ENCODE data around the gene ARHGAP15. TPM values are rescaled to one million over a fixed set of nuclear protein-coding genes. Genes with fewer than 3 reads are reported as not detected.
A peak's percentile ranks its signal among the peaks of the same experiment; 100 is the strongest.

Gene ARHGAP15
- total RNA-seq, 1 experiment from 2014 or later = 0.26 TPM

GRCh38 chr2:143617803-143618415 lies 488.7 kb downstream of the ARHGAP15 start:
- H3K36me3 ChIP-seq = no peaks in the 10 kb centered on the region
- H3K27ac ChIP-seq = no peak overlapping the region
- no peaks in the 10 kb centered on the region for H3K9me3 ChIP-seq (replicated peaks)
- DNase-seq = peak in 1 of 2 experiments; percentile 31
- no peaks in the 10 kb centered on the region for H3K27me3 ChIP-seq
- H3K4me1 ChIP-seq = peaks cover 33% of the 10 kb centered on the region
- no peak overlapping the region for H3K4me3 ChIP-seq

- Histone ChIP-seq H3K4me1 (peaks cover 4% of the 10 kb centered on the region; the same call in 1 of the 2 replicates), H3K4me3 (no peak overlapping the region), H3K36me3 (no peaks in the 10 kb centered on the region), H3K27ac (no peak overlapping the region), H3K9me3 (replicated peaks) (no peaks in the 10 kb centered on the region), H3K27me3 (no peaks in the 10 kb centered on the region)
- no peak for DNase-seq
These were observed 492.9 kb downstream of the ARHGAP15 start for GRCh38 chr2:143622106-143622505.

GRCh38 chr2:143623231-143623908 lies 494.2 kb downstream of the ARHGAP15 start:
- Histone ChIP-seq H3K4me1 (no peaks in the 10 kb centered on the region), H3K27me3 (no peaks in the 10 kb centered on the region), H3K36me3 (no peaks in the 10 kb centered on the region), H3K4me3 (no peak overlapping the region), H3K27ac (no peak overlapping the region), H3K9me3 (replicated peaks) (no peaks in the 10 kb centered on the region)
- DNase-seq = no peak

- no peak for DNase-seq
- H3K36me3 ChIP-seq = no peaks in the 10 kb centered on the region
These were observed 494.7 kb downstream of the ARHGAP15 start for GRCh38 chr2:143623909-143624260.

DNA sequence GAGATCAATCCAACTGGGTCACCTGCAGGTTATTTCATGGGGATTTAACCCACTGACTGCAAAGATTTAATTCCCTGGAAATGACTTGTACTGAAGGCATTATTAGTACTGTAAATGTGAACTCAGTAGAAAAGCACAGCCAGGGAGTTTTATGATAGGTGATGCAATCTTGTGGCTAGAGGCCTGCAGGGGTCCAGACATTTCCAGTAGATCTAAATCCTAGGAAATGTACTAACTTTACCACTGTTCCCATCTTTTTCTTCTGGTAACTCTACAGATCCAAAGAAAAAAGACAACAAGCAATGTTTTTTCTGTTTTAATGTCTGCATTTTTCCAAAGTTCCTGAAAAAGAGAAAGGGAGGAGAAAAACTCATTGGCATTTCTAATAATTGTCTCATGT lies 500.1 kb downstream of the ARHGAP15 start:
- Histone ChIP-seq H3K4me1 (peaks cover 5% of the 10 kb centered on the region; the same call in 1 of the 2 replicates), H3K36me3 (no peaks in the 10 kb centered on the region)
- peak; percentile 17 to 54 for DNase-seq

More at GRCh38 chr2:143623909-143624260, 494.7 kb downstream of the ARHGAP15 start:
- H3K4me3 ChIP-seq = no peak overlapping the region
- H3K27ac ChIP-seq = no peak overlapping the region
- no peaks in the 10 kb centered on the region for H3K27me3 ChIP-seq
- no peaks in the 10 kb centered on the region for H3K4me1 ChIP-seq
- no peaks in the 10 kb centered on the region for H3K9me3 ChIP-seq (replicated peaks)

DNA sequence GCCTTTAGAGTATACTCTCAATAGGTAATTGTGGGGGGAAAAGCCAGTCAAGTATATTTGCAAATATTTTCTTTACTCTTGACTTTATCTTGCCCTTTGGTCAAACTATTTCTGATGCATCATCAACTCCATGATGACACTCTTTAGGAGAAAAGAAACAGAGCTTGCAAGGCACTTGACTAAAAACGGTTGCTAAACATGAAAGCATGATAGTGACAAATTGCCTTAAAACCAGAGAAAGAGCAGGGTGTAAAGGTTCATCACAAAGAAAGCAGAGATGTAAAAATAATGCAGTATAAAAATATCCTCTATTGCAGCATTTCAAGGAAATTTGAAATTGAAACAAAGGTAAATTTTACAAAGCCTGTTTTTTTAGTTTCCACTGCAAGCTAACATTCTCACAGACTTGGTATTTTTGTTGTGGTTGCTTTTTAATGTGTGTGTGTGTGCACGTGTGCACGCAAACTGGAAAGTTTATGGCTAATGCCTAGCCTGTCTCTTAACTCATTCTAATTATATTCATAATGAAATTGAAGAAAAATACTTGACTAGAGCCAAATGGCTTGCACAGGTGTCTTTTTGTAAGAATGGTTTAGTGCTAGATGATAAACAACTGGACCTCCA lies 503.6 kb downstream of the ARHGAP15 start:
- DNase-seq = no peak
- no peak overlapping the region for H3K27ac ChIP-seq
- no peak overlapping the region for H3K4me3 ChIP-seq
- H3K4me1 ChIP-seq = peaks cover 5% of the 10 kb centered on the region; the same call in 1 of the 2 replicates
- H3K36me3 ChIP-seq = no peaks in the 10 kb centered on the region
- no peaks in the 10 kb centered on the region for H3K27me3 ChIP-seq
- H3K9me3 ChIP-seq (replicated peaks) = 0 out of 2 replicates have a peak, but pooled peaks cover 5% of the 10 kb centered on the region

More for the DNA sequence above, 500.1 kb downstream of the ARHGAP15 start:
- Histone ChIP-seq H3K4me3 (no peak overlapping the region), H3K27me3 (no peaks in the 10 kb centered on the region), H3K9me3 (replicated peaks) (0 out of 2 replicates have a peak, but pooled peaks cover 3% of the 10 kb centered on the region), H3K27ac (no peak overlapping the region)

DNA sequence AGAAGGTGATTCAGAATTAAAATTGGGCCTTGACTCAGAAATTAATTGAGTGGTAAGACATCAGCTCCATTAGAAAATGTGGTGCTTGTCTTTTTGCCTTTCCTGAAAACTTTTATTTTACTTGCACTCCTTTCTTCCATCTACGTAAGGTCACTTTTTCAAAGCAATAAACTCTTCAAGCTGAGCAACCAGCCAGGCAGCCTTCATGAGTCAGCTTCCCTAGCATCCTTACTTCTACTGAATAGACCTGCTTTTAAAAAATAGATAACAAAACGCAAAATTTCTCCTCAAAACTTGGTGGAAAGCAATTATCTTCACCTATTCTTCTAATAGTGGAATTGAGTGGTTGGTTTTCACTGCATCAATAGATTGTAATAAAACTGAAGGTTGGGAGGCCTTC lies 504.2 kb downstream of the ARHGAP15 start:
- Histone ChIP-seq H3K27ac (no peak overlapping the region), H3K4me3 (no peak overlapping the region), H3K36me3 (no peaks in the 10 kb centered on the region), H3K27me3 (no peaks in the 10 kb centered on the region), H3K9me3 (replicated peaks) (0 out of 2 replicates have a peak, but pooled peaks cover 5% of the 10 kb centered on the region), H3K4me1 (peaks cover 5% of the 10 kb centered on the region; the same call in 1 of the 2 replicates)
- DNase-seq = no peak

GRCh38 chr2:143635302-143635701 lies 506.1 kb downstream of the ARHGAP15 start:
- Histone ChIP-seq H3K4me1 (no peaks in the 10 kb centered on the region), H3K36me3 (no peaks in the 10 kb centered on the region), H3K27ac (no peak overlapping the region), H3K4me3 (no peak overlapping the region), H3K27me3 (no peaks in the 10 kb centered on the region), H3K9me3 (replicated peaks) (0 out of 2 replicates have a peak, but pooled peaks cover 5% of the 10 kb centered on the region)
- no peak for DNase-seq

- H3K4me3 ChIP-seq = no peak overlapping the region
- H3K27me3 ChIP-seq = no peaks in the 10 kb centered on the region
- DNase-seq = no peak
- no peak overlapping the region for H3K27ac ChIP-seq
- H3K4me1 ChIP-seq = no peaks in the 10 kb centered on the region
- no peaks in the 10 kb centered on the region for H3K36me3 ChIP-seq
- 0 out of 2 replicates have a peak, but pooled peaks cover 5% of the 10 kb centered on the region for H3K9me3 ChIP-seq (replicated peaks)
These were observed 506.7 kb downstream of the ARHGAP15 start for GRCh38 chr2:143635936-143636335.

- H3K4me1 ChIP-seq = no peaks in the 10 kb centered on the region
- H3K27ac ChIP-seq = no peak overlapping the region
- no peaks in the 10 kb centered on the region for H3K27me3 ChIP-seq
- H3K36me3 ChIP-seq = no peaks in the 10 kb centered on the region
- H3K9me3 ChIP-seq (replicated peaks) = 0 out of 2 replicates have a peak, but pooled peaks cover 3% of the 10 kb centered on the region
- DNase-seq = no peak
- H3K4me3 ChIP-seq = no peak overlapping the region
These were observed 511.6 kb downstream of the ARHGAP15 start for GRCh38 chr2:143640826-143641225.

DNA sequence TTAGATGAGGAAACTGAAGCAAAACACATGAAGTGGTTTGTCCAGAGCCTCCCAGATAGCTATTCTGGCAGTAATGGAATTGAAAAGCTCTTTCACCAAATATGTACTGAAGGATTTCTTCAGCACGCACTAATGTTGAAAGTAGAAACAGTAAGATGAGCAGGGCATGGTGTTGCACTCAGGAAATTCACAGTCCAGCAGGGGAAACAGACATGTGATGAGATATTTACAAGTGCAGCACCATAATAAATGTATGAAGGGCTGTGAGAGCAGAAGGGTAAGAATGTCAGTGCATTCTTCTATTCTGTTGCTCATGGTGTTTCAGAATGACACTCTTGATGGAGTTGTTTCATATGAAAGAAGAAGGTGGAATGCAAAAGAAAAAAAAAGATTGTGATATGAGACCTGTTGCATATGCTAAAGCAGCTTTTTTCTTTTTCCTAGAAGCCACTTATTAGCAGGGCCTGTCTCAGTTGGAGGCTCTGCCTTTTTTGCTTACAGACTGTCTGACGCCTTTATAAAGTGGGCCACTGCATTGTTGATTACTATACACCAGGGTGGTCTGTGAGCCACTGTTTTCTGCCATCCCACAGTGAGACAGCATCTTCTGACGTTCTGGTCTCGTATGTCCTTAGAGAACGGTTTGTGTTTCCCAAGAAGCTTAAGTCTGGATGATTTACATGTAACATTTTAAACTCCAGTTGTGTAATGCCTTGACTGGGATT lies 516.9 kb downstream of the ARHGAP15 start:
- peak in 1 of 2 experiments; percentile 14 for DNase-seq
- Histone ChIP-seq H3K27ac (no peak overlapping the region), H3K36me3 (no peaks in the 10 kb centered on the region), H3K4me1 (no peaks in the 10 kb centered on the region), H3K4me3 (no peak overlapping the region), H3K9me3 (replicated peaks) (no peaks in the 10 kb centered on the region), H3K27me3 (no peaks in the 10 kb centered on the region)

GRCh38 chr2:143649226-143649740 lies 520.1 kb downstream of the ARHGAP15 start:
- H3K4me1 ChIP-seq = no peaks in the 10 kb centered on the region
- no peaks in the 10 kb centered on the region for H3K9me3 ChIP-seq (replicated peaks)
- no peak for DNase-seq
- H3K36me3 ChIP-seq = no peaks in the 10 kb centered on the region
- H3K4me3 ChIP-seq = no peak overlapping the region
- no peak overlapping the region for H3K27ac ChIP-seq
- H3K27me3 ChIP-seq = no peaks in the 10 kb centered on the region

- H3K9me3 ChIP-seq (replicated peaks) = no peaks in the 10 kb centered on the region
- no peak for DNase-seq
- no peak overlapping the region for H3K27ac ChIP-seq
- H3K27me3 ChIP-seq = no peaks in the 10 kb centered on the region
- no peak overlapping the region for H3K4me3 ChIP-seq
- H3K4me1 ChIP-seq = no peaks in the 10 kb centered on the region
- H3K36me3 ChIP-seq = no peaks in the 10 kb centered on the region
These were observed 523.5 kb downstream of the ARHGAP15 start for GRCh38 chr2:143652692-143653091.

- Histone ChIP-seq H3K4me1 (no peaks in the 10 kb centered on the region), H3K27ac (no peak overlapping the region), H3K36me3 (no peaks in the 10 kb centered on the region)
These were observed 539.0 kb downstream of the ARHGAP15 start for GRCh38 chr2:143668234-143668633.

More at GRCh38 chr2:143668234-143668633, 539.0 kb downstream of the ARHGAP15 start:
- no peak overlapping the region for H3K4me3 ChIP-seq
- no peaks in the 10 kb centered on the region for H3K9me3 ChIP-seq (replicated peaks)
- no peaks in the 10 kb centered on the region for H3K27me3 ChIP-seq
- DNase-seq = no peak
